Stimulated activated CD8-positive, alpha-beta memory T cell treated with anti-CD3 and anti-CD28 coated beads, Interleukin-12 subunit alpha, Interleukin-12 subunit beta, amount 100 ng/mL, for 24 hours (primary cell): ENCODE data around the gene EPHA3.
"Not testable (repeated sequence)": the region's sequence is repeated elsewhere in the genome, so short reads cannot be mapped to it uniquely, and the experiment has no call there.

Source experiments
- DNase-seq: peaks from one replicate; pipeline ENCODE4 v3.0.0-alpha.2; 2020; ENCODE audit errors: extremely low read depth

EPHA3 gene

DNA sequence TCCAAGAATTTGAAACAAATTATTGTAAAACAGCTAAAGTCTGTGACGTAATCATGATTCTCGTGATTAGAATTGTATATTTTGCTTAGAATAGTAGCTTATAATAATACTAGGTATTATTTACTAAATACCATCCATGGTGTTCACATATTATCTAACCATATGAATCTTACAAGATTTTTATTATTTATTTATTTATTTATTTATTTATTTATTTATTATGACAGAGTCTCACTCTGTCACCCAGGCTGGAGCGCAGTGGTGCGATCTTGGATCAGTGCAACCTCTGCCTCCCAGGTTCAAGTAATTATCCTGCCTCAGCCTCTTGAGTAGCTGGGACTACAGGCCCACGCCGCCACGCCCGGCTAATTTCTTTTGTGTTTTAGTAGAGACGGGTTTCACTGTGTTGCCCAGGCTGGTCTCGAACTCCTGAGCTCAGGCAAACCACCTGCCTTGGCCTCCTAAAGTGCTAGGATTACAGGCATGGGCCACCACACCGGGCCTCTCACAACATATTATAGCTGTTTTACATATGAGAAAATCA is 173.5 kb downstream of the EPHA3 start:
- DNase-seq, result no peak

DNA sequence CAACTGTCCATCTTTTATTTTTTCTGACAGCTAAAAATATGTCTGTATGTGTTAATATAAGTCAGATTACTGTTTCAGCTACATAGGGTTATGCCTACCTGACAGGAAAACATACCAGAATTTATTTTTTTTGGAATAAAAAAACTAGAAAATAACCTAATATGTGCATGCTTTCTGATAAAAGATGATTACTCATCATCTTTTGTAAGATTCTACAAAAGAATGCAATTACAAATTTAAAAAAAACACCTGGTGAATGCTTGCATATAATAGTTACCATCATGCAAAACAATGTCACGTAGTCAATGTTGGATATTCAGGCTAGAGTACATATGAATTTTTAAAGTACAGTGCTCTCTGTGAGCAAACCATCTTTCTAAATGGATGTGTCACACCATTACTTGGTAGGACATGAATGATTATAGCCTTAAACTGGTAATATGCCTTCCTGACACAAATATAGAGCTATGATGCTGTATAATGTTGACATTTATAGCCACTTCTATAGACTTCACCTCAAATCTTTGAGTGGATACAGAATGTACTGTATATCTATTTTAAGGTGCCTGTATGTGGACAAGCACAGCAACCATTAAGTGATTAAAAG is 180.6 kb downstream of the EPHA3 start:
- no peak for DNase-seq

DNA sequence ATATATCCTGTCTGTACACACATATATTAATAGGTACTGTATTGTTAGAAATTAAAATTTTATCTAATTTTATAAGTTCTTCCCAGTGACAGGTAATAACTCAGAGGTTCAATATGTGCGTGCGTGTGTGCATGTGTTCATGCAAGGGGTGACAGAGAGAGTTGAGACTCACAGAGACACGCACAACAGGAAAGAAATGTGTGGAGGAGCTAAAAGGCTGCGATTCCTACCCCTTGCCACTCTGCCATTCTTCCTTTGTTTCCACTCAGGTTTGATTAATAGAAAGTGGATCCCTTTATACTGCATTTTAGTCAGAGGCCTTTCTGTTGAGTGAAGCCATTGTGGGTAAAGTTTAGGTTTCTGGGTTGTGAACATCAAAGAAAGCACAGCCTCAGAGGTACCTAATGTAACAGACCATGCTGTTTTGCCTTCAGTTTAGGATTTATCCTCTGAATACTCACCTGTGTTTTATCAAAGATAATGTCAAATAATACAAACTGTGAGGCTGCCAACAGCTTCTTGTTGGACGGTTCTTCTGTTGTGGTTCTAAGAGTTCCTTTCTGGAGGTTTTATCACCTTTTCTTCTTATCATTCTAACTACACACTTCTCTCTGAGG is 182.3 kb downstream of the EPHA3 start:
- DNase-seq, result no peak

DNA sequence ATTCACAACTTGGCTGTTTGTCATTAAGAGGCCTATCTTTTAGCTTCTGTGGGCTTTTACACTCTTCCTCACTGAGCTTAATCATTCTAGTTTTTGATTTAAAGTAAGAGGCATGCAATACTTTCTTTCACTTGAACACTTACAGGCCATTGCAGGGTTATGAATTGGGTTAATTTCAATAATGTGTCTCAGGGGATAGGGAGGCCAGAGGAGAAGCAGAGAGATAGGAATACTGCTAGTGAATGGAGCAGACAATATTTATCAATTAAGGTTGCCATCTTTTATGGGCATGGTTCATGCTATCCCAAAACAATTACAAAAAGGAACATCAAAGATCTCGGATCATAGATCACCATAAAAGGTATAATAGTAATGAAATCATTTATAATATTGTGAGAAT is 189.8 kb downstream of the EPHA3 start:
- no peak for DNase-seq

DNA sequence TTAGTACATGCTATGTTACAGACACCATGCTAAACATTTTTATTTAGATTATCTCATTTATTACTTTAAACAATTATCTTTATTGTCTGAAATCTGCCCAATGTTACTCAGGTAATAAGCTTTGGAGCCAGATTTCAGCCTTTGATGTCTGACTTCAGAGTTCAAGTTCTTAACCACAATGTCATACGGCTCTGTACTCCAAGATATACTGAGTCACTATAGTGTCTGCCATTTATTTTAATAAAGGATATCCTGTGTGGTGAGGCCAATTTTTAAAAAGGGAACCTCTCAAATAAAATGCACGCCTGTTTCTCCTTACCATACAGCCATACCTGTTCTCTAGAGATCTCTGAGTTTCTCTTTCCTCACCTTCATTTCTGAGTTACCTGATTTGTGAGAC is 193.1 kb downstream of the EPHA3 start:
- DNase-seq, result no peak

DNA sequence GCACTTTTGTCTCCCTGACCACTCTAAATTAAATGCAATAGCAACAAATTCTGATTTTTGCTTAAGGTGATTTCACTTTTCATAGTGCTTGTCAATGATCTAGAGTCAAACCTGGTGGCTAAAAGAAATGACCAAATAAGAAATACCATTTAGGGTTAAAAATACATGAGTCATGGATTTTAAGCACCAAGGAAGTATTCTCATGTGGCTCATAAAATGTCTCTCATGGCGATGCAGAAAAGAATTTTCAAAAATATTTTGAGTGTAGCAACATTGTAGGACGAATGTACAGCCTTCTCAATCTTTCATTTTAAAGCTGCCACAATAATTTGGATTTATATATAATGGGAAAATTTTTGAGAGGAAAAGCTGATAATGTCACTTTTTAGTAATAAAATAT is 193.6 kb downstream of the EPHA3 start:
- DNase-seq, result no peak

DNA sequence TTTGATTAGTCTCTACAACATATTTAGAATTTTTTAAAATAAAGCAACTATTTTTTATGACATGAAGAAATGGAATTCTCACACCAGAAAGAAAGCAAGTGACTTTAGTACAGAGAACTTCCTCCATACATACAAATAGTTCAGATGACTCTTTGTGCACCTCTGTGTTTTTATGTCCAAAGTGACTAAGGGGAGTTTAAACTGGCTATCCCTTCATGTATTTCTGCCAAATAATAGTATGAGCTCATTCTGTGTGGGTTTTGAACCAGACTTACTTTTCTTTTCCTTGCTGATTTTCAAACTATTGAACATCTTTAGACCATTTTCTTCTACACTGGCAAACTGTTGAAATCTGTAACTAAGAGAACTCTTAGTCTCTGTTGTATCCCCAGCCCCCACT is 196.3 kb downstream of the EPHA3 start:
- DNase-seq, result no peak

DNA sequence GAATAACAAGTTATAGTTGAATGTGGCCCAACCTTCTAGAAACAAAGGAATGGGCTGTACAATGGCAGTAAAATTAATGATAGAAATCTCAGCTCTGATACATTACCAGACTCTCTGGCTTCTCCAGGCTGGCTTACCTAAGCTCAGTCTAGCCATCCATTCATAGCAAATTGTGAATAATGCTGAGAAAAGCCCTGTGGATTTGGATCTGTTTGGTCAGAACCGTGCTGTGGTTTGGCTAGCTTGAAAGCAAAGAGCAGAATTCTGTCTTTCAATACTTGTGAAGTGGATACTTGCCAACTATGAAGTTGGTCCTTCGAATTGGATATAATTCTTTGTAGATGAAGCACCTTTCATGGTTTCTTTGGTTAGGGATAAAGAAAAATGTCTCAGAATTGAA is 199.1 kb downstream of the EPHA3 start:
- no peak for DNase-seq

DNA sequence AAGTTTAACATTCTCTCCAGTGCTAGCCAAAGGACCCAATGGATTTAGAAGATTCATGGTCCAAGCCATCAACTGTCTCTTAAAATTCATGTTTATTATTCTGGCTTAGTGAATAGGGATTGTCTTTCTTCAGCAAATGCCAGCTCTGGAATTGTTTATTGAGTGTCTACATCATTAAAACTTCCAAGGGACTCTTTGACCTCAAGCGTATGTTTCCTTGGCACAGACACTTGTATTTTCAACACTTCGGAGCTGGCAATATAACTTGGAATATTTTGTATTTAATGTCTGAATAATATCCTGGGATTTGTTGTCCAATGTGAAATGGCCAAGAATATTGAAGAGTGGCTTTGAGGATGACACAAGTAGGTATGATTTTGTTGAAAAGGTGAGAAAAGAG is 204.2 kb downstream of the EPHA3 start:
- no peak for DNase-seq

DNA sequence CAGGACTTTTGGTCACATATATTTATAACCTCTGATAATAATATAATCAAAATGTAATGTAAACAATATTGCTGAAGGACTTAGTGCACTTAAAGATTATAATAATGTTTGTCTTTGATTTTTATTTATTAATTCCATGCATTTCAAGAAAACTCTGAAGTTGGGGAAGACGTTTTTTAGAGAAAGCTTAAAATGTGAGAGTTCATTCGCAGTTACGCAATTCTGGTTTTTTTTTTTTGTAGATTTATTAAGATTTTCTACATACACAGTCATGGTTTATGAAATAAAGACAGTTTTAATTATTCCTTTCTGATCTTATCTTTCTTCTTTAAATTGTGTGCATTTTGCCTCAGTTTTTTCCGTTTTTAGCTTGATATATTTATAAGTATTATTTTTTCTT is 204.7 kb downstream of the EPHA3 start:
- DNase-seq, result no peak

DNA sequence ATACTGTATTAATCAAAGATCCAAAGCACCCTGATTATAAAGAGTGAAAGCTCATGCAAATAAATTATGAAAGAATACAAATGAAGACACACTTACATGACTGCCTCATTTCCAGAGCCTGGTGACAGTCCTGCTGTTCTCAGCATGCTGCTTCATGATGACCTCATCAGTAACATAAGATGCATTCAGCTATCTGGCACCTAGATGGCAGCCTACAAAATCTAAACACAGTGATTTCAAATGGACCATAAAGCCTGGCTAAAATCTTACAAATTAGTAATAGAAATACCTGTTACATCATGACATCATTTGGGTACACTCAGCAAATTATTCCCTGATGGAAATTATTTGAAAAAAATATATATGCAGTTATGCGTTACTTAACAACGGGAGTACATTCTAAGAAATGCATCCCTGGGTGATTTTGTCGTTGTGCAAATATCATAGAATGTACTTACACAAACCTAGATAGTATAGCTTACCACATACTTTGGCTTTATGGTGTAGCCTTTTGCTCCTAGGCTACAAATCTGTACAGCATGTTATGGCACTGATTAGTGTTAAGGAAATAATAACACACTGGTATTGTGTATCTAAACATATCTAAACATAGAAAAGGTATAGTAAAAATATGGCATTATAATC is 207.2 kb downstream of the EPHA3 start:
- no peak for DNase-seq

DNA sequence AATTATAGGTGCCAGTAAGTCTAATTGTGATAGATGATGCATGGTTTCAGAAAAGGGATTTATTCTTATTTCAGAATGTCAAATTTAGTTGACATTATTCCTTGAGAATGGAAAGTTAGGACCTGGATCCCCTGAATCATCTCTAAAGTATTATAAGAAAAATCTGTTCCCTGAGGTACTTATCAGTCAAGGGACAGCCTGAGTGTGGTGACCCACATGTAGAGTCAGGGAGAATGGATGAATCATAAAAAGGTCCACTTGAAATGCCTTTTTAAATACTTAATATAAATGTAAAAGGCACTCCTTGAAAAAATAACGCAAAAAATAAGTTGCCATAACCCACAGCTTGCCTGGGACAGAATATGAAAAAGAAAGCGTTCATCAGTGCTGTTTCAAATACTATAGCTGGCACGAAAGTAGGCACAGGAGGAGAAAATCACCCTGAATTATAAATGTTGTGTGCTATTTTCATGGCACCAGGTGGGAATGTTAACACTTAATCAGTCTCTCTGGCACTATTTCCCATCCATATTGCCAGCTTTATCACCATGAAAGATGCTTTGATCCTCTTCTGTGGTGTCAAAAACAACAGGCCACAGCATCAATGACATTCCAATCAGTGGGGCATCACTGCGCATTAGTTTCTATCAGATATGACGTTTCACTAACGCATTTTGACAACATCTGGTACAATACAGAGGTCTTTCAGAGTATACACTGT is 208.5 kb downstream of the EPHA3 start:
- no peak for DNase-seq

DNA sequence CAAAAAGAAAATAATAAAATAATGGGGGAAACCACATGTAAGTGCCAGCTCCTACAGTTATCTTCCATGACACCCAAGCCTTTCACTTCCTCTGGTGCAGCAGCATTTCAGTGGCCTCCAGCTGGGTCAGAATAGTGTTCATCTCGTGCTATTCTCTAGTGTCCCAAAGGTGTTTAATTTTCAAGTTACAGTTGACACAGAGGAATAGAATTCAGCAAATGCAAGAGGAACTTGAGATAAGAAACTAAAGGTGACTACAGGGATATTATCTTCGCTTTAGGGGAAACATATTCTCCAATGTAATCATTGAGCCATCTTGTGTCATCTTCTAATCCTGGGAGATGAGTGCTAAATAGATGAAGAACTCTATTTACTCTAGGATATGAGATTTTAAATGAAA is 212.8 kb downstream of the EPHA3 start:
- no peak for DNase-seq

DNA sequence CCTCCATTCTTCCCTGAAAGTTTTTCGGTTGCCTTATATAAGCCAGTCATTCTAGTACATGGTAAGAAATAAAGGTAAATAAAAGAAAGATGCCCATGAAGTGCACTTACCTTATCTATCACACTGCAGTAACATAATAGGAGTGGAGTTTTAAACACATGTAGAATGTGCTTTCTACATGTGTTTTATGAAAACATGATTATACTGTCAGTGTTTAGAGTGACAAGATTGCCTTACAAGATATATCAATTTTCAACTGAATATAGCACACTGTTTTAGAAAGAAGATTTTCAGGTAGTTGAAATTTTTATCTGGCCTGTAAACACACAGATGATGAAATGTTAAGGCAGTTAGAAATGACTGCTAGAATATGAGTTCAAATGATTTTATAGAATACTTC is 219.6 kb downstream of the EPHA3 start:
- DNase-seq, result no peak

DNA sequence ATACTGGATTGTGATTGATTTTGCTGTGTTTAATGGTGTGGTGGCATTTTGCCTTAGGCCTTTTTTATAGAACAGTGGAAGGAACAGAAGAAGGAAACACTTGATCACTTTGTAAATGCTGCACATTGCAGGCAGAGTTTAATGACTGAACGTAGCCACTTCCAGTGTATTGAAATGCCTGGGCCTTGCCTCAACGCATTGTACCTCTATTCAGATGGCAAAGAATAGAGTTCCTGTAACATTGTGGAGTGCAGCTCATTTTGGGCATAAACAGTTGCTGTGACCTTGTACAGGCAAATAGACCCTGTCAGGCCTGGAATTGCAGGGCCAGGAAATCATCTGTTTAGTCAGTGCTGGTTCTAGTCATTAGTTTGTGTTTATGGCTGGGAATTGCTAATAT is 225.0 kb downstream of the EPHA3 start:
- no peak for DNase-seq

DNA sequence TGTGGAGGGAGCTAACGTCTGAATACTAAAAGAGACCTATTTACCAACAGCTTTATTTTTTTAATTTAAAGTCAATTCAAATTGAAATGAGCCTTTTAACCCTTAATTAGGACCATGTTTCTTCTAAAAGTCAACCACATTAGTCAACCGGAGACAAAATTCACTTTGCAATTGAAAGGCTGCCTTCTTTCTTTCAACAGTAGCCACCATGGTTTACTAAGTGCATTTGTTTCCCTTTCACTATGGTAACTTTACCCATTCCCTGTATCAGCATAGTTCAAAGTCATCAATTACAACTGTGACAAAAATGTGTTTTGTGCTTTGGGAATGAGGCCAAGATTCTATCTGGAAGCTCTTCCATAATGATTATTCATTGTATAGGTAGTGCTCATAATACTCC is 225.4 kb downstream of the EPHA3 start:
- DNase-seq, result no peak

DNA sequence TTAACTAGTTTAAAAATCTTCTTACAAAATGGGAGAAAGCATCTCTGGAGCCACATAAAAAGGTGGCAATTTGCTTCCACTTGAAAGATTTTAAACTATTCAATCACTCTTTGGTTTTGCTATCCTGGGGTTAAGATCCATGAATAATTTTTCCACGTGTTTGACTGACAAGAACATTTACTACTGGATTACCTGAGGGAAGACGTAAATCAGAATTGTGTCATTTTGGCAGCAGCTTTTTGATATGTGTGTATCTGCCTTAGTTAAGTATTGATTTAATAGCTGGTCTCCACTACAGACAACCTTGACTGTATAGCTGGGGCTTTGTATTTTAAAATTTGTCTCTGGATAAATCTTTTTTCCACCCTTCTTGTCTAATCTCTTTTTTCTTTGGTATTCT is 228.3 kb downstream of the EPHA3 start:
- DNase-seq, result no peak

DNA sequence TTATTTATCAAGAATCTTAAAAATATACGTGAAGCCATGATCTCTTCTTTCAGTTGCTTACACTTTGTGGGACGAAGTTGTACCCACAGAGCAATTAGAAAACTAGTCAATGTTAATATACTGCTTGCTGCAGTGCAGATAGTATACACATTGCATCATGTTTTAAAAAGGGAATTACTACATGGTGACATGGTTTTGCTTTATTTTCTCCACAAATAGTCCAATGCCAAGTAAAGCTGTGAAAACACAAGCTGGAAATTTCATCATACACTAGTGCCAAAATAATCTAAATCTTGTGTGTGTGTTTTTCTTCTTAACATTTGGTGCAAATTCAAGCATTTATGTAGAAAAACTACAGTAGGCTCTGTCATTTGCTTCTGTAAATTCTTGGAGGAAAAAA is 233.0 kb downstream of the EPHA3 start:
- DNase-seq, result no peak

DNA sequence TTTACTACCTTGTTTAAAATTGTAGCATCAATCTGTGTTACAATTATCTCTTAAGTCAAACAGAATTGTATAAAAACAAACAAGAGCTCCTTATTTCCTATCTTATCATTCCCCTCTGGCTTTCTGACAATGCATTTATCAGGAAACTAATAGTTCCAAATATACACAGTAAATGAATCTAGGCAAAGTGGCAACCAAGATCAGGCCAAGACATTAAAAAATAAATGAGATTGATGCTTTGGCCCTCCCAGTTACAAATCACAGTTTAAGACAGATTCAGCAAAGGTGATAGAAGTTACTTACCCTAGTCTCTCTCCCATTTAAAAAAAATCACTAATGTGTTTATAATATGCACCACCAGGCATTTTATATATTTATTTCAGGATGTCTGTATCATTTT is 236.7 kb downstream of the EPHA3 start:
- no peak for DNase-seq

DNA sequence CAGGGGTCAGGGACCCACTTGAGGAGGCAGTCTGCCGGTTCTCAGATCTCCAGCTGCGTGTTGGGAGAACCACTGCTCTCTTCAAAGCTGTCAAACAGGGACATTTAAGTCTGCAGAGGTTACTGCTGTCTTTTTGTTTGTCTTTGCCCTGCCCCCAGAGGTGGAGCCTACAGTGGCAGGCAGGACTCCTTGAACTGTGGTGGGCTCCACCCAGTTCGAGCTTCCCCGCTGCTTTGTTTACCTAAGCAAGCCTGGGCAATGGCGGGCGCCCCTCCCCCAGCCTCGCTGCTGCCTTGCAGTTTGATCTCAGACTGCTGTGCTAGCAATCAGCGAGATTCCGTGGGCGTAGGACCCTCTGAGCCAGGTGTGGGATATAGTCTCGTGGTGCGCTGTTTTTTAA is 243.5 kb downstream of the EPHA3 start:
- DNase-seq, result not testable (repeated sequence)

DNA sequence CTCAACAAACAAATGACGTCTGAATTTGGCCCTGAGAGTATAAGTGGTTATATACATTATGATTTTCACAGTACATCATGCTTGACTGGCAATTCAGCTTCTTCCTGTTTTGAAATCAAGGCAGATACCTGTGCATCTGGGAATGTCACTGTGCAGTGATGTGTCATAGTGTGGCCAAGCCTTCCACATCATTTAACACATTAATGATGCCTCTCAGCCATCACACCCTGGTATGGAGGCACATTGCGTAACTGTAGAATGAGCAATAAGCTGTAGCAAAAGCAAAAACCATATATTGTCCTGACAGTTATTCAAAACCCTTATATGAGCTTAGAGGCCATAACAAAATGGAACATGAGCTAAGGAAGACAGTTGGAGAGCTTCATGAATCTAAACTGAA is 246.0 kb downstream of the EPHA3 start:
- no peak for DNase-seq

DNA sequence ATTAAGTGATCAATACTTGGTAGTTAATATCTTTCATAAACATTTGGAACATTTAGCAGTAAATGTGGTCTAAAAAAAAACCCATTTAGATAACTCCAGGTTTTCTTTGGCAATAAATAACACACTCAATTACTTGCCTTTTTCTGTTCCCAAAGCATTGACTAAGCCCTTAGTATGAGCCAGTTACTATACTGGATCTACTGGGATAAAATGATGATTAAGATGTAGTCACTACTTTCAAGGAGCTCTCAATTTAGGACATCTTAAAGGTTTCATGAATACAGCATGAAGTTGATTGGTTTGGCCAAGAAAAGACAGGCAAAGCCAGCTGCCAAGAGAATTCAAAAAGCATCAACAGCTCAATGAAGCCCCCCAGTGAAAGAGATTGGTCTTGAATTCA is 250.9 kb downstream of the EPHA3 start:
- no peak for DNase-seq

DNA sequence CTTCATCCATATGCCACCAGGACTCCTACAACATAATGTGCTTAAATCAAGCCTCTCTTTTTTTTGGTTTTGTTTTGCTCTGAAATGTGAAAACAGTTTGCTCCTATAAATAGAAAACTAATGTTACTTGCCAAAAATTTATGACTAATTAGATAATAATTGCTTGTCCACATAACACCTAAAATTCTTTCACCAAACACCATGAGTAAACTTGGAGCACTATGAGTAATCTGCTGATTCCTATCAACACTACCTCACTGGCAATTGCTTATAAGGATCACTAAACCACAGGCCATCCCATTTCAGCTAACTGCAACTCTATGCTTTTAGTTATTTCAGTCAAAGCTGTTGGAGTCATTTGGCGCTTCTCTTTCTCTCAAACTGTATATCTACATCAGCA is 252.7 kb downstream of the EPHA3 start:
- DNase-seq, result no peak
